ENCODE measurements around the gene ANP32A. TPM values are rescaled to one million over a fixed set of nuclear protein-coding genes. Genes with fewer than 3 reads are reported as not detected.
A peak's percentile ranks its signal among the peaks of the same experiment; 100 is the strongest.

ANP32A gene
- total RNA-seq, 2 donors from 2014 or later: 52.6 to 70.8 TPM

DNA sequence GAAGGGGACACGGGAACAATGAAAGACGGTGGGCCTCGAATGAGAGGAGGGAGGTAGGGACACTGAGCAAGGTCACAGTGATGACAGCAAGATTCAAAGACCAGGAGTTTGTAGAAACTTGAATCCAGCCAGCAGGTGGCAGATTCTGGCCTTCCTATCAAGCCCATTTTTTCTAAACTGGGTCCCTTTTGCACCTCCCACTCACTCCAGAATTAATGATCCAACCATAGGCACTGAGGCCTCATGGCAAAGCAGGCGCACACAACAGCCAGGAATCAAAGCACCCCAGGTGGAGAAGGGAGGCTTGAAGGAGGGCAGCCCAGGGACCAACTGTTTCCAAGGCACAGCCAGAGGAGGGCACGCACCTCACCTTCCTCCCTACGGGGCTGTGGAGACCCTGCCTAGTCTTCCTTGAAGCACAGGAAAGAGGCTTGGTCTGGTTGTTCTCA lies 90.2 kb downstream of the ANP32A start:
- Histone ChIP-seq H3K4me1 (replicated peaks) (no peaks in the 10 kb centered on the region), H3K27ac (peak overlapping the region in 1 of 2 donors; percentile 8), H3K36me3 (no peaks in the 10 kb centered on the region), H3K4me3 (no peak overlapping the region), H3K27me3 (replicated peaks; ENCODE audit: insufficient read depth) (no peaks in the 10 kb centered on the region), H3K9me3 (no peaks in the 10 kb centered on the region)
- intact Hi-C loops (cut with DNase I): loop anchor here (2.0 to 5.0 kb wide), 2 partner anchors 87 to 144 kb away; no protein-coding TSS in a partner anchor
- peak; percentile 29 for DNase-seq (ENCODE audit: low spot score)
- TF ChIP-seq POLR2AphosphoS5 (IDR thresholded peaks at IDR 0.05) (peak; percentile 14), POLR2A (IDR thresholded peaks at IDR 0.05) (no peak)
- TF ChIP-seq, protein P1, sequence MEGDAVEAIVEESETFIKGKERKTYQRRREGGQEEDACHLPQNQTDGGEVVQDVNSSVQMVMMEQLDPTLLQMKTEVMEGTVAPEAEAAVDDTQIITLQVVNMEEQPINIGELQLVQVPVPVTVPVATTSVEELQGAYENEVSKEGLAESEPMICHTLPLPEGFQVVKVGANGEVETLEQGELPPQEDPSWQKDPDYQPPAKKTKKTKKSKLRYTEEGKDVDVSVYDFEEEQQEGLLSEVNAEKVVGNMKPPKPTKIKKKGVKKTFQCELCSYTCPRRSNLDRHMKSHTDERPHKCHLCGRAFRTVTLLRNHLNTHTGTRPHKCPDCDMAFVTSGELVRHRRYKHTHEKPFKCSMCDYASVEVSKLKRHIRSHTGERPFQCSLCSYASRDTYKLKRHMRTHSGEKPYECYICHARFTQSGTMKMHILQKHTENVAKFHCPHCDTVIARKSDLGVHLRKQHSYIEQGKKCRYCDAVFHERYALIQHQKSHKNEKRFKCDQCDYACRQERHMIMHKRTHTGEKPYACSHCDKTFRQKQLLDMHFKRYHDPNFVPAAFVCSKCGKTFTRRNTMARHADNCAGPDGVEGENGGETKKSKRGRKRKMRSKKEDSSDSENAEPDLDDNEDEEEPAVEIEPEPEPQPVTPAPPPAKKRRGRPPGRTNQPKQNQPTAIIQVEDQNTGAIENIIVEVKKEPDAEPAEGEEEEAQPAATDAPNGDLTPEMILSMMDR (IDR thresholded peaks at IDR 0.05): peak in 3 of 4 experiments; percentile 58 to 72 (median 62)
- 44% methylated on average over 6 of the region's 6 CpGs for WGBS

GRCh38 chr15:68729789-68730411 lies 90.8 kb downstream of the ANP32A start:
- WGBS: 12% methylated on average over 8 of the region's 8 CpGs
- intact Hi-C loops (cut with DNase I): loop anchor here (2.0 to 5.0 kb wide), 2 partner anchors 87 to 145 kb away; no protein-coding TSS in a partner anchor
- H3K27ac ChIP-seq: peak overlapping the region in 1 of 2 donors; percentile 8
- no peaks in the 10 kb centered on the region for H3K9me3 ChIP-seq
- no peak for DNase-seq (ENCODE audit: low spot score)
- H3K36me3 ChIP-seq: no peaks in the 10 kb centered on the region
- no peaks in the 10 kb centered on the region for H3K27me3 ChIP-seq (replicated peaks; ENCODE audit: insufficient read depth)
- no peak overlapping the region for H3K4me3 ChIP-seq
- TF ChIP-seq POLR2A (IDR thresholded peaks at IDR 0.05): no peak
- no peak for TF ChIP-seq POLR2AphosphoS5 (IDR thresholded peaks at IDR 0.05)
- TF ChIP-seq, protein P1 (IDR thresholded peaks at IDR 0.05): no peak
- H3K4me1 ChIP-seq (replicated peaks): no peaks in the 10 kb centered on the region

Small RNAs within 50 kb of the gene (microRNA-seq; reads per million reads assigned to microRNA genes)
- gene MIR4312: not detected

Small RNAs within 50 kb of the gene (small RNA-seq; reads per million reads assigned to genes)
- gene MIR4312: 0 reads per million in 2 donors

Other genes with a start within 250 kb of the ANP32A start
- 1 to 10 TPM in 1 of 2 donors, under 1 TPM in 1; 0.50 to 1.4 TPM for gene CORO2B, start 241.9 kb downstream of the ANP32A start, total RNA-seq
- 10 to 100 TPM in 1 of 2 donors, under 1 TPM in 1; 0.96 to 14.3 TPM for gene SPESP1, start 109.6 kb upstream of the ANP32A start, total RNA-seq
- gene NOX5, start 193.8 kb upstream of the ANP32A start, total RNA-seq: 1 to 10 TPM in 1 of 2 donors, under 1 TPM in 1; 0.05 to 5.8 TPM